ENCODE data around the gene ADGRL1. TPM values are rescaled to one million over a fixed set of nuclear protein-coding genes. Genes with fewer than 3 reads are reported as not detected.

ADGRL1 gene
- total and polyA plus RNA-seq, 2 of the 8 experiments (the other 6 are each of a cell fraction or from before 2014, with no cell fraction given) = 95.6 to 112 TPM

DNA sequence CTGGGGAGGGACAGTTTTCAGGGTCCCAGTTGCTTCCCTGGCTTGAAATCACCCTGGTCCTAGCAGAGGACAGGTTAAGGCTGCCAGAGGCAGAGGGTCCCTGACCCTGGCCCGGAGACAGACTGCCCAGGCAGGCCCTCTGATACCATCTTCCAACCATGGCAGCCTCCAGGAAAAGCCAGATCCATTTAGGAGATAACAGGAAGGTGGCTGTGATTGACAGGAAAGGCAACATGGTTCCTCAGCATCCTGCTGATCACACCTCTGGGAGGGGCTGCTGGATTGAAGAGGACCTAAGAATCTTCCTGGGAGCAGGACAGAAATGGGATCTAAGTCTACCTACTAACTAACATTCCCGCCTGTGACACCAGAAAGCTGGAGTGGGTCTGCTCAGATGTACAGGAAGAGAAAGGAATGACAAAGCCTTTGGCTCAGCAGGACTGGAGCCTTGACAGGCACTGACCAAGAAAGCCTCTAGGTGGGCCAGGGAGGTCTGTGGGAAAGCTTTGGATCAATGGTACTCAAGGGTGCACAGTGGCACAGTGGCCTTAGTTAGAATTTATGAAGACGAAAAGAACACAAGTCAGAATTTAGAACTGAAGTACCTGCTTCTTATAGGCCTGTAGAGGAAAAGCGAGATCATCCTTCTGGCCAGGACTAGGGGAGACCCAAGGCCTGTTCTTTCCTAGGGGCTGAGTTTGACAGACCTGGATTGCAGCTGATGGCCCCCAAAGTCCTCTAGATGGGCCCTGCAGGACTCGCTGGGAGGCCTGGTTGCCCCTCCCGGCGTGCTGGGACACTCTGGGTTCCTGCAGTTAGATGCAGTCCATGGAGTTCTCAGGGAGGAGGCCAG is 86.1 kb downstream of the ADGRL1 start:
- Histone ChIP-seq H3K4me1 (replicated peaks in 1 of 4; ENCODE audit: control insufficient read depth in 3 of 4, insufficient read depth in 4 of 4, low read length in 3 of 4) (peaks cover 6 to 16% (median 9%) of the 10 kb centered on the region in 4 experiments; a peak in 6 of 7 replicates), H3K23ac (ENCODE audit: insufficient read length) (no peak overlapping the region), H4K8ac (ENCODE audit: extremely low read depth, insufficient read depth, low read length) (no peak overlapping the region), H3K79me2 (ENCODE audit: control insufficient read depth in 1 of 2, insufficient read depth in 2 of 2, low read length in 2 of 2) (0 out of 4 replicates have a peak, but pooled peaks cover 0 to 3% of the 10 kb centered on the region in 2 experiments), H3K23me2 (ENCODE audit: low read depth, low read length) (peaks cover 8% of the 10 kb centered on the region), H3K56ac (replicated peaks; ENCODE audit: insufficient read length, low read depth, low read length) (no peak overlapping the region), H4K91ac (replicated peaks; ENCODE audit: insufficient read length, low read length) (no peak overlapping the region), H3K4me3 (ENCODE audit: extremely low read depth in 1 of 4, insufficient read depth in 2 of 4, low read depth in 3 of 4, low read length in 4 of 4) (no peak overlapping the region), H4K20me1 (replicated peaks in 1 of 2; ENCODE audit: control insufficient read depth in 1 of 2, insufficient read depth in 2 of 2, low read length in 2 of 2) (peaks cover 5 to 19% of the 10 kb centered on the region in 2 experiments), H3K4ac (replicated peaks; ENCODE audit: insufficient read length, low read depth, low read length) (no peak overlapping the region), H2BK12ac (ENCODE audit: low read depth, low read length) (no peak overlapping the region), H2BK120ac (replicated peaks; ENCODE audit: low read depth, low read length) (no peak overlapping the region), H3K27ac (ENCODE audit: low read depth, low read length) (no peak overlapping the region), H2BK15ac (ENCODE audit: low read length) (no peak overlapping the region), H3K36me3 (ENCODE audit: control insufficient read depth in 2 of 4, insufficient read depth in 4 of 4, low read length in 3 of 4) (peaks cover 0 to 17% (median 7%) of the 10 kb centered on the region in 4 experiments; a peak in 6 of 8 replicates), H3K79me1 (ENCODE audit: low read depth, low read length) (no peaks in the 10 kb centered on the region; the same call in 1 of the 2 replicates), H2AK5ac (ENCODE audit: low read depth, low read length) (no peak overlapping the region), H4K5ac (ENCODE audit: insufficient read length, low read depth, low read length) (no peak overlapping the region), H3K27me3 (replicated peaks in 1 of 4; ENCODE audit: control insufficient read depth in 3 of 4, extremely low read depth in 1 of 4, insufficient read depth in 3 of 4, low read length in 3 of 4) (no peaks in the 10 kb centered on the region; a peak in 2 of 7 replicates), H3K14ac (ENCODE audit: insufficient read length) (no peak overlapping the region), H3K9ac (replicated peaks in 1 of 4; ENCODE audit: extremely low read depth in 1 of 4, low read depth in 3 of 4, low read length in 3 of 4) (no peak overlapping the region), H3K18ac (ENCODE audit: extremely low read depth, low read length) (no peak overlapping the region), H3K9me3 (ENCODE audit: insufficient read depth in 2 of 2, low read depth in 1 of 2, low read length in 1 of 2) (no peaks in the 10 kb centered on the region), H2BK20ac (ENCODE audit: low read length) (no peak overlapping the region), H3K4me2 (ENCODE audit: insufficient read depth in 1 of 2, low read depth in 2 of 2, low read length in 2 of 2) (no peak overlapping the region), H2AFZ (ENCODE audit: low read length) (no peak overlapping the region), H2BK5ac (ENCODE audit: low read depth, low read length) (no peak overlapping the region)
- 86% methylated on average over 7 of the region's 7 CpGs; no CpG with 5 or more reads in 1 of the 2 experiments for WGBS, 2 experiments (ENCODE audit: extremely low coverage in 1 of 2, insufficient coverage in 1 of 2, insufficient read length in 1 of 2, insufficient replicate concordance in 2 of 2, low coverage in 1 of 2, low lambda C conversion rate in 2 of 2, missing lambda C conversion rate in 1 of 2)
- TF ChIP-seq, protein P1, sequence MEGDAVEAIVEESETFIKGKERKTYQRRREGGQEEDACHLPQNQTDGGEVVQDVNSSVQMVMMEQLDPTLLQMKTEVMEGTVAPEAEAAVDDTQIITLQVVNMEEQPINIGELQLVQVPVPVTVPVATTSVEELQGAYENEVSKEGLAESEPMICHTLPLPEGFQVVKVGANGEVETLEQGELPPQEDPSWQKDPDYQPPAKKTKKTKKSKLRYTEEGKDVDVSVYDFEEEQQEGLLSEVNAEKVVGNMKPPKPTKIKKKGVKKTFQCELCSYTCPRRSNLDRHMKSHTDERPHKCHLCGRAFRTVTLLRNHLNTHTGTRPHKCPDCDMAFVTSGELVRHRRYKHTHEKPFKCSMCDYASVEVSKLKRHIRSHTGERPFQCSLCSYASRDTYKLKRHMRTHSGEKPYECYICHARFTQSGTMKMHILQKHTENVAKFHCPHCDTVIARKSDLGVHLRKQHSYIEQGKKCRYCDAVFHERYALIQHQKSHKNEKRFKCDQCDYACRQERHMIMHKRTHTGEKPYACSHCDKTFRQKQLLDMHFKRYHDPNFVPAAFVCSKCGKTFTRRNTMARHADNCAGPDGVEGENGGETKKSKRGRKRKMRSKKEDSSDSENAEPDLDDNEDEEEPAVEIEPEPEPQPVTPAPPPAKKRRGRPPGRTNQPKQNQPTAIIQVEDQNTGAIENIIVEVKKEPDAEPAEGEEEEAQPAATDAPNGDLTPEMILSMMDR (IDR thresholded peaks at IDR 0.05; ENCODE audit: control extremely low read depth in 1 of 3, insufficient read depth in 1 of 3, low read depth in 1 of 3, low read length in 3 of 3) = no peak
- TF ChIP-seq SUZ12 (IDR thresholded peaks at IDR 0.05; ENCODE audit: low read length) (no peak), TCF12 (IDR thresholded peaks at IDR 0.05; ENCODE audit: low read depth, low read length) (no peak), BCL11A (IDR thresholded peaks at IDR 0.05; ENCODE audit: low read depth in 2 of 2, low read length in 2 of 2) (no peak)
- DNase-seq (ENCODE audit: low read depth in 1 of 2, low spot score in 2 of 2) (no peak), FAIRE-seq (no peak)
- CTCF ChIA-PET (ENCODE audit: partially characterized antibody) = interaction anchor here (1.4 kb wide), 1 partner anchor 17 kb away, joined by 5 read pairs; the partner anchor contains the start of gene ASF1B
- POLR2A ChIA-PET (ENCODE audit: partially characterized antibody) = interaction anchor here (1.1 to 11.0 kb wide), 6 partner anchors 10 to 160 kb away, joined by 3 to 109 read pairs (median 5); partner anchors contain the start of gene ASF1B
